Measurements from ENCODE around the gene ENC1.

DNA sequence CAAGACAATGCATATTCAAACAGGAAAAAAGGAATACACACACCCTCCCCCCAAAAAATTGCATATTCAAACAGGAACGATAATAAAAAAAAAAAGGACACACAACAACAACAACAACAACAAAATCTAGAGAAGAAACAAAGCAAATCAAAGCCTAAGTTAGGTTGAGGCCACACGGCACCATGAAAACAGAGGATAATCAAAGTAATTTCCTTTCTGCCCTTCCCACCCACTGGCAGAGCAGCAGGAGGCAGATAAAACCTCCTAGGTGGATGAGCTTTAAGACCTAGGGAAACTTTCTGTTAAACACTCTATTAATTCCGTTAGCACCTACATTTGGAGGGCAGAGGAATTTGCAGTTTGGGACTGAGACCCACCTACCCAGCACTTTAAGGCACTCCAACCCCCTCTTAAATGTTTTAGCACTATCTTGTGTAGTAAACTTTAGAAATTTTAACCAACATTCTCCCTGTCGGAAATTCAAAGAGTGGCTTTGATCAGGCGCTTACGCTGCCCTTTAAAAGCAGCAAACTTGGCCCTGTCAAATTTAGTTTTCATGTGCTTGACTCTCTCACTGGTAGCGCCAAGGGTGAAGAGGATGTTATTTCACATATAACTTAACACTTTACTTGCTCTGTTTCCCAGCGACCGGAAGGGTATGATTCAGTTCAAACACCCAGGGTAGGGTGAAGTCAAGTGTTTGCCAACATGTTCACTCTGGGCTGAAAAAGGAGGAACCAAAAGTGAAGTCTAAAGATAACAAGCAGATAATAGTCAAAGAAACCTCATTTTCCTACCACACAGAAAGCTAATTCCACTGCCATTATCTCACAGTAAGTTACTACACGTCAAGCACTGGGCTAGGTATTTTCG, 9.2 kb downstream of the ENC1 start:
- TF ChIP-seq EZH2 (IDR thresholded peaks at IDR 0.05; ENCODE audit: low read length, unreplicated experiment), result no peak
- TF ChIP-seq, protein P1, sequence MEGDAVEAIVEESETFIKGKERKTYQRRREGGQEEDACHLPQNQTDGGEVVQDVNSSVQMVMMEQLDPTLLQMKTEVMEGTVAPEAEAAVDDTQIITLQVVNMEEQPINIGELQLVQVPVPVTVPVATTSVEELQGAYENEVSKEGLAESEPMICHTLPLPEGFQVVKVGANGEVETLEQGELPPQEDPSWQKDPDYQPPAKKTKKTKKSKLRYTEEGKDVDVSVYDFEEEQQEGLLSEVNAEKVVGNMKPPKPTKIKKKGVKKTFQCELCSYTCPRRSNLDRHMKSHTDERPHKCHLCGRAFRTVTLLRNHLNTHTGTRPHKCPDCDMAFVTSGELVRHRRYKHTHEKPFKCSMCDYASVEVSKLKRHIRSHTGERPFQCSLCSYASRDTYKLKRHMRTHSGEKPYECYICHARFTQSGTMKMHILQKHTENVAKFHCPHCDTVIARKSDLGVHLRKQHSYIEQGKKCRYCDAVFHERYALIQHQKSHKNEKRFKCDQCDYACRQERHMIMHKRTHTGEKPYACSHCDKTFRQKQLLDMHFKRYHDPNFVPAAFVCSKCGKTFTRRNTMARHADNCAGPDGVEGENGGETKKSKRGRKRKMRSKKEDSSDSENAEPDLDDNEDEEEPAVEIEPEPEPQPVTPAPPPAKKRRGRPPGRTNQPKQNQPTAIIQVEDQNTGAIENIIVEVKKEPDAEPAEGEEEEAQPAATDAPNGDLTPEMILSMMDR (conservative IDR thresholded peaks at IDR 0.05; ENCODE audit: low read depth, low read length), result no peak
